ENCODE data around the gene CDC25C.

The CDC25C gene

DNA sequence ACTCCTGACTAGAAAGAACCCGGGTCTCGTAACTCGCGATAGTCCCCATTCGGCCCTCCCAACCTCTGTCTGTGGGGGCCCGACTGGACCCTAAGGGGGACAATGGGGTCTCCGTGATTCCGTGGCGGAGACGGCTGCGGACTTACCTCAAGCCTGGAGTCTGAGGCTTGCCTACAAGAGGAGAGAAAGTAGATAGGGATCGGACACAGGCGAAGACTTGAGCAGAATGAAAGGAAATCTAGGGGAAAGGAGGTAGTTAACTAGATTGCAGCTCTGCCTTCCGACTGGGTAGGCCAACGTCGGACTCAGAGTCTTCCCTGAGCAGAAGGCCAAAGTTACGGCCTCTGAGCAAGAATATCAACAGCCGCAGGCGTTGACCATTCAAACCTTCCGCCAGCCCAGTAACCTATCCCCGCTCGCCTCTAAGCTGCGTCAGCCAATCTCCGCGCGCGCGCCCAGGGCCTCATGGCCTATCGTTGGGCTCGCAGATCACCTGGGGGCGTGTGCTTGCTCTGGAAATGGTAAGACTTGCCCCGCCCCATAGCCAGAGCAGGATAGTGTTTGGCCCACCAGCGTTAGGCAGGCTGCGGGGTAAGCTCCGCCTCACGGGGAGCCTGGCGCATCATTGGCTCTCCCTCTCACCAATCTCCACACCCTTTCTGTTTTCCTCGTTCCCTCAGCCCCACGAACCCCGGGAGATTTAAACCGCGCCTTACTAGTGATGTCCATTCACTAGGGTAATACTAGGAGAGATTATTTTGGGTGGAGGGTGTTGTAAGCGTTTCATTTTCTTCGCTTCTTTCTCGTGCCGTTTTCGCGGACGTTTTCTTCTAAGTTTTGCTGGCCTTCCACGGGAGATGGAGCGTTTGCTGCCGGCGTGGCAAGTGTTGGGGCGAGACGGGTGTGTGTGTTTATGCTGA is at the start of gene CDC25C:
Gene CDC25C (minus strand): TSS at position 356 of the 920 bp plus-strand sequence. CDS start 624 bp downstream, outside the sequence.
- DNase-seq: peak; percentile 97

DNA sequence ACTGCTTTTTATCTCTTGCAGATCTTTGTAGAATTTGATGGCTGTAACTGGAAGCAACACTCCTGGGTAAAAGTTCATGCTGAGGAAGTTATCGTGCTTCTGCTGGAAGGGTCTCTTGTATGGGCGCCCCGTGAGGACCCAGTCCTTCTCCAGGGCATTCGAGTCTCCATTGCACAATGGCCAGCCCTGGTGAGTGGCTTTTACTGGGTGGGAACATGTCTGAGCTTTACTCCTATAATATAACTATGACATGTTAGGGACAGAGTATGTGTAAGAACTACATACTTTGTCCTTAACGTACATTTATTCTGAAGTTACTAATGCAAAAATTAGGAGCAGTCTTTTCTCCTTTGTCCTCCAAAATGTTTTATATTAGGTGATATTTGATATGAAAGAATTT is 41.0 kb upstream of the CDC25C start:
- DNase-seq: no peak

DNA sequence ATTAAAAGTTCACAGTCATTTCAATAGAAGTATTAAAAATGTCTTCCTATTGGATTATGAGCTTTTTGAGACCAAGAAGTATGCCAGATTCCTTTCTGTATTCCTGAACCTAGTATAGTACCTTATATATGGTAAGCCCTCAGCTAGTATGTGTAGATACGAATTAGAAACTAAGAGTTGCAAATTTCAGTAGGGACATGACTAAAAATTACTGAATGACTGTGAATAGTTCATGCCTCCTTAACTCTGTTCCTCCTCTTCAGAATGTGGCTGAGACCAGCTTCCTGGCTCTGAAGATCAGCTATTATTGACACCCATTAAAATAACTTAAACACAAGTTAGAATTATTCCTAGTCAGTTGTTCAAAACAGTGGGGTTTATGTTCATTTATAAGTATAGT is 40.6 kb upstream of the CDC25C start:
- DNase-seq: no peak

DNA sequence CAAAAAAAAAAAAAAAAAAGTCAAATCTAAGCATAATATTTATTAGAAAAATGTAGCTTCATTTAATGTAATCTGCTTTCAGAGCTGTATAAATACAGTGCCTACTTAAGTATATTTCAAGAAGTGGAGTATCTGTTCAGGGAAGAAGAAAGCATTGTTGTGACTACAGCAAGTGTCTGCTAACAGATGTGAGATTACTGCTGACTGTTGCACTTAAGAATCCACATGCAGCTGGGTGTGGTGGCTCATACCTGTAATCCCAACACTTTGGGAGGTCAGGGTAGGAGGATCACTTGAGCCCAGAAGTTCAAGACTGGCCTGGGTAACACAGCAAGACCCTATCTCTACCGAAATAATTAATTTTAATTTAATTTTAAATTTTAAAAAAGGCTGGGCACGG is 39.9 kb upstream of the CDC25C start:
- no peak for DNase-seq

DNA sequence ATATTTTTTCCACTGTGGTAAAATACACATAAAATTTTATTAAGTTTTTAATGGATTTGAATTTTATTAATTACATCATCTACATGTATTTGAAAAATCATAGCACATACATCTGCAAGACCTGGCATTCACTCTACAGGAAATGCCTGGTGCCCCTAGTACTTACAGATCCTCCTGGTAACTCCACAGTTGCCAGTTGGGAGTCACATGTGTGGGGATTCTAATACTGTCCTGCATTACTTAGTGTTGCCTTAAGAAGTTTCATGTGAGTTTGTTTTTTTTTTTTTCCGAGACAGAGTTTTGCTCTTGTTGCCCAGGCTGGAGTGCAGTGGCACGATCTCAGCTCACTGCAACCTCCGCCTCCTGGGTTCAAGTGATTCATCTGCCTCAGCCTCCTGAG is 38.9 kb upstream of the CDC25C start:
- DNase-seq: no peak

DNA sequence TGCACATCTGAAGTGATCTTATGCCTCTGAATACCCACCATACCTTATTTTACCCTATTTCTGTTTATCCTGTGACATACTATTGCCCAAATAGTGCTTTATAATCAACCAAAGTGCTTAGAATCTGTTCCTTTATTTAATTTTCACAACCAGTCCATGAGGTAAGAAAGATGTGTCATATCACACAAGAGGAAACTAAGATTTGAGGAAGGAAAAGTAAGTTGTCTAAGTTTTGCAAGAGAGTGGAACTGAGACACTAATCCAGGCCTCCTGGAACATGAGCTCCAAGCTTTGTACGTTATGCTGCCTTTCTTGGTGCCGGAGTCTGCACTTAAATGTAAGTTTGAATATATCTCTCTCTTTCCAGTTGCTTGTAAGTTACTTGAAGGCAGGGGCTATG is 38.1 kb upstream of the CDC25C start:
- no peak for DNase-seq

DNA sequence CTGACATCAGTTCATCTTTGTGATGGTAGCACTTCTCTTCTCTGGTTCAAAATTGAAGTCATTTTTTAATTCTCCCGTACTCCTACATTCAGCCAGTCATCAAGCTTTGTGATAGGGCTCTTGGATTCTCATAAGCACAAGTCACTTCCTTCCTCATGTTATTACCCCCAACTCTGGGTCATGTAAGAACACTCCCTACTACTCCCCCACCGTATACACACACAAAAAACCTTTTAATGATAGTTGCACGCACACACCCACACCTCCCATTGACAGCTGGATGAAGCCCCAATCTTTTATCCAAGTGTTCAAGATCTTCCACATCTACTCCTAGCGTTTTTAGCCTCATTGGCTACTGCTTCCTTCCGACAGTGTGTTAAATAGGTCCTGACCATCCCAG is 37.7 kb upstream of the CDC25C start:
- no peak for DNase-seq

DNA sequence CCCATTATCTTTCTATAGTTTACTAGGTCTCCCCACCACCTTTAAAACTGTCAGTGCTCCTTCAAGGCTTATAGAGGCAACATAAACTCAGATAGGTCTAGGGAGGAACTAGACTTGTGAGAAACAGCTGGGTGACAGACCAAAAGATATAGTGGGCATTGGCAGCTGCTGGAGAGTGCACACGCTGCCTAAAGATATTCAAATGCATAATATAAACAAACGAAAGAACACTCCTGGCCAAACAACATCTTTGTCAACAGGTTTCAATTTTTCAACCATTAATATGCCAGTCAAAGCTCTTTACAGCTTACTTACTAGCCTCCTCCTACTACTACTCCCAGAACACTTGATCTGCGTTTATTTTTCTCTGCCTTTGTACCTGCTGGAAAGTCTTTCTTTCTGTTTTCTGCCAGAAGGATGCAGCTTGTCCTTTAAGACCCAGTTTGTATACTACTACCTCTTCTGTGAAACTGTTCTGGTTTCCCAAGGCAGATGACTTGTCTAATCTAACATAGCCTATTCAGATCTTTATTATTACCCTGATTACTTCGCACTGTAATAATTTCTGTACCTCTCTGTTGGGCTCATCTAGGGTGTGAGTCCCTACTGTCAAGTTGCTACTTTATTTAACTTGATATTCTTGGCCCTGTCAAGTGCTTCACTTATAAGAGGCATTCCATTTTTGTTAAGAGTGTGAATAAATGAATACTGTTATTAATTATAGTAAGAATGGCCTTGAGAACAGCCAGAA is 35.2 kb upstream of the CDC25C start:
- no peak for DNase-seq

DNA sequence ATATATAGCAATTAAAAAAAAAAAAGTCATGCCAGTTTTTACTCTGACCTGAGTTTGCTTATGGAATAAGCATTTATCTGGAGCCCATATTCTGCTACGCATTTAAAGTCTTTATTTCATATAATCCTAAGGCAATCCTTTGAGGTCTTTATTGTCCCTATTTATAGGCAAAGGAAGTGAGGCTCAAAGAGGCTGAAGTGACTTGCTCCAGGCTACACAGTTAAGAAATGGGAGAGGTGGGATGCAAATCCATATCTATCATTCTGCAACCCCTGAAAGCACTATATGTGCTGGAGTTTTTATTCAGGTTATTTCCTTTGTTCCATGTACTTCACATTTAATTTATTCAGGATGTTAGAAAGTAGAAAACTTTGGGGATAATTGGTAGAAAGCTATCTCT is 33.0 kb upstream of the CDC25C start:
- no peak for DNase-seq

DNA sequence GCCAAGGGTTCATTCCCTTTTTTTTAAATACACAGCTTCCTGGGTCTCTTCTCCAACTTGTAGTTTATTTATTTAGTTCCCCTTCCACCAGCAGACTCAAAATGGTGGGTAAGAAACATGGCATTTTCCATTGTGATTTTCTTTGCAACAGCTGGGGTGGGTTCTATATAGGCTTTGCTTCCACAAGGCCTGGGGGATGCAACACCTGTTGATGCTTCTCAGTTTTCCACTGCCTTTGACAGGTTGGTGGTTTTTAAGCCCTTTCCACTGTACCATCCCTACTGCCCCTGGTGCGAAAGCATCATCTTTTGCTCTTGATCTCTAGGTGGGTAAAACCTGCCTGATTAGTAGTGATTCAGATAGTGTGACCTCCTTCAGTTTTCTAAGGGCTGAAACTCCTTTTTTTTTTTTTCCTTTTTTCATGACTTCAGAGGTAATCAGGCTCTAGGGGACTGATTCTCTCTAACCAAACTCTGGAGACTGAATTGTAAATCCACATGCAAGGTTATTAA is 29.4 kb upstream of the CDC25C start:
- DNase-seq: no peak

DNA sequence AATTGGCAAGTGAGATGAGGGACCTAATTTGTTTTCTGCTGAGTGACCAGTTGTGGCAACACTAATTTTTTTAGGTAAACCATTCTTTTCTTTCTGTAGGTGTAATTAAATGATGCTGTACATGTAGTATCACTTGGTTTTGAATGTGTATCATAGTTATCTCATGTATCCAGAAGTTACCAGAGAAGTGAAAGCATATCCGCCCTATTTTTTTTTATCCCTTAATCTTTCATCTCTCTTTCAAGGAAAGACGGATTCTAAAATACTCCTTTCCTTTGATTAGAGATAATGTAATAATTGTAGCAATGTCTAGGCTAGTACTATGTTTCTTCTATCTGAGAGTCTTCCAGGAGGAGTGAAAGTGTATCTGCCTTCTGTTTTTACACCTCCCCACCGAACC is 28.0 kb upstream of the CDC25C start:
- DNase-seq: no peak

DNA sequence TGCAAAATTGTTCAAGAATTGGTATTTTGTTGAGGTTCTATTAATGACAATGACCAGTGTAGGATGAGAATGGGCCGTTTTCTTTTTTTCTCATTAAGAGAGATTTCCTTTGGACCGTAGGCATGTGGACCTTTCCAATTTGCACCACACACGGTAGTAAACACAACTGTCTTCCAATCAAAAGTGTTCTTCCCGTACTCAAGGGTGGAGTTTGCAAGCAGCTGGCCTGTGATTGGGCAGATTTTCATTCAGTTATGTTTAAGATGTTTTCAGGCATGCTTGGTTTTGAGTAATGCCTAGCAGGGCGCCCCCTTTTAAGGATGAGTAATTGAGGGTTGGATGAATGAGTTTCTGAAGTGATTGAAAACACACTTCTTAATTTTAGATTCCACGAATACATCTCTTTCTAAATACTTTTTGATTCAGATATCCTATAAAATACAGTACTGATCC is 23.3 kb upstream of the CDC25C start:
- DNase-seq: peak; percentile 73

DNA sequence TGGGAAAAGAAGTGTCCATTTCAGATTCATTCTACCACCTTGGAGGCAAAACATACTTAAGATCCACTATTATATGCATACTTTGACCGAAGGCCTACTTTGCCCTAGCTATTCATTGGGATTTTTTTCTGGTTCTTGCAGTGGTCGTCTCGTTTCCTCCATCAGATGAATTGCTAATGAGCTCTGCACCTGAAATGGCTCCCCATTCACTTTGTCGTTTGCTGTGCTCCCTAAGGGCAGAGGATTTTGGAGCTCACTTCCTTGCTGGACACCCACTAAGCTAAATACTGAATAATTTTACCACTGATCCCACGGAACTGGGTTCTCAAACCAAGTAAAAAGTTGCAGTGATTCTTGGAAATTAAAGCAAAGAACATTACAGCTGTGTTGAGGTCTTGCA is 22.8 kb upstream of the CDC25C start:
- no peak for DNase-seq

DNA sequence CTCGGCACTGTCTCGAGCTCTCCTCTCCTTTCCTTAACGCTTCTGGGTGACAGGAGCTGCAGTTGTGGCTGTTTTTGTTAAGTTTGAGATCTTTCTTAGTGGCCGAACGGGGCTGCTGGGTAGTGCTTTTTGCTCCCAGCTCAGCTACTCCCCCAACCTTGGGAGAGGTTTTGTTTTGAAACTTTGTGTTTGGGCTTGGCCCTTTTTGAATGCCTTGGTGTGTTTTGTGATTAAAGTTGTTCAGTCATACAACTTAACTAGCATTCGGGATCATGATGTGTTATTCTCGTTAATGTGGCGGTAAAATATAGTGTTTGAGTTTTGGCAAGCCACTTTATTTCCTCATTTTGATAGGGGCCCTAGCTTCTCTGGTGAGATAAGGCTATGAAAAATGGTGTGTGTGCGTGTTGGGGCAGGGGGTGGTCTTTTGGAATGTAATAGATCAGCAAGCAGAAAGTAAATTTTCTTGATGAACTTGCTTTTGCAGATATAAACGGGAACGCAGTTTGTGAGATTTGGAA is 22.0 kb upstream of the CDC25C start:
- peak; percentile 30 for DNase-seq

DNA sequence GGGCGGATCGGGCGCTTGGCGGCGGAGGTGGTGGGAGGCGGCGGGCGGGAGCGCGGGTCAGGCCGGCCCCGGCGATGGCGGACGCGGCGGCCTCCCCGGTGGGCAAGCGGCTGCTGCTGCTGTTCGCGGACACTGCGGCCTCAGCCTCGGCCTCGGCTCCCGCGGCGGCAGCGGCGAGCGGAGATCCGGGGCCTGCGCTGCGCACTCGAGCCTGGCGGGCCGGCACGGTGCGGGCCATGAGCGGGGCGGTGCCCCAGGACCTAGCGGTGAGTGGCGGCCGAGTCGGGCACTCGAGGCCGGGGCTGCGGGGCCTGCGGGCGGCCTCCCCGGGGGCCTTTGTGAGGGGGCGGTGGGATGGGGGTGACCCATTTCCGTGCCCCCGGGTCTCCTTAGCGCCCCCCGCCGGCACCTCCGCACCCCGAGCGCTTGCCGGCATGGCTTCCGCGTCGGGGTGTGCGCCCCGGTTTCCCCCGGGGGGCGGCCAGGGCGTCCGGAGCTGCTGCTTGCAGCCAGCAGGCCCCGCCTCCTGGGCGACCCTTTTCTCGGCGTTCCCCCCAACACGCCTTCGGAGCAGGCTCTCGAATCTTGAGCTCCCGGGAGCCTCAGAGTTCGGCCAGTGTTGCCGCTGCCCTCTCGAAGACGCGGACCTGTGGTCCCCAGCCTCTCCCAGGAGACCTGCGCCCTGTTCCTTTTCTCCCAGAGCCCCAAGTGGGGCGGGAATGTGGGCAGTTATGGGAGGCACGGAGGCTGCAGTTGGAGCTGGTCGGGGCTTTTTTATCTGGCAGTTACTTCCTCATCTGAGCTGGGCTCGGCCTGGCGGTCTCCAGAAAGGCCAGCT is 21.3 kb upstream of the CDC25C start:
- peak; percentile 57 for DNase-seq

DNA sequence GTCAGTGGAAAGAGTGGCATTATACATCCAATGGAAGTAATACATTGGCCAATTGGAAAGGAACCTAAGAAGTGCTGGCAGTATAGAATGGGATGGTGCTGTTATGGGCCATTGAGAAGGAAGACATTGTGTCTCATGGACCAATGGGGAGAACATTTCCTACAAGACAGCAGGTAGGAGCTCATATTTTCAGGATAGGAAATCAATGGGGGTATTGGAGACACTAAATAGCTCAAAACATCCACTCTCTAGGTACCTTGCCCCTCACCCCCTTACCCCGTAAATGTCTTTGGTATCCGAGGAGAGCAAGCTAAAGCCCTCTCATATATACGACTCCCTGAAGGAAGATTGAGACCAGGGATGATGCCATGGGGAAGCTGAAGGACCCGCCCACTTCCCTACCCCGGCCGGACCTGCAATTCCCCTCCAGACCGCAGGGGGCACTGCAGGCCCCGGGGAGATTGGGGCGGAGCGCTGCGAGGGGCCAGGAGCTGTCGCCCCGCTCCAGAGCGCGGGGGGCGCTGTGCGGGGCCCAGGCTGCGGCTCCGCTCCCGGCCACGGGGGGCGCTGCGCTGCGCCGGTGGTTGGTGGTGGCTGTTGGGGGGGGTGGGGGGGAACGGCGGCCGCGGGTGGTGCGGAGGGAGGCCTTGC is 20.6 kb upstream of the CDC25C start, which contains the start of gene KDM3B:
Gene KDM3B (plus strand): TSS at position 615 of the 651 bp plus-strand sequence. CDS start 111 bp downstream, outside the sequence.
- DNase-seq: peak; percentile 91

DNA sequence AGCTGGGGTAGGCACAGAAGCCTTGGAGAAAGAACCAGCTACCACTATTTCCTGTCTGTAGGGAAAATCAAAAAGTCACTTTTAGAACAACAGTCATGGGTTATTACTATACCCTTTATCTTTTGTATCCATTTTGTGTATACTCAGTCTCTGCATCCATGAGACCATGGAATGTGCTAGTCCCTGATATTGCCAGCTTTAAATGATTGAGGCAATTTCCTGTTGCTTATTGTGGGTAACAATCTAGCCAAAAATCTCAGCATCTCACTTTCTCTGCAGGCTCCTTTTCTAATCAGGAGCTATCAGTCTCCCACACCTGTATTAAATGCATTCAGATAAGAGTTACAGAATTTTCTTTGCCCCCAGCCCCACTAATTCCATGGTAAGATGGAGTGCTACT is 19.9 kb upstream of the CDC25C start:
- no peak for DNase-seq

DNA sequence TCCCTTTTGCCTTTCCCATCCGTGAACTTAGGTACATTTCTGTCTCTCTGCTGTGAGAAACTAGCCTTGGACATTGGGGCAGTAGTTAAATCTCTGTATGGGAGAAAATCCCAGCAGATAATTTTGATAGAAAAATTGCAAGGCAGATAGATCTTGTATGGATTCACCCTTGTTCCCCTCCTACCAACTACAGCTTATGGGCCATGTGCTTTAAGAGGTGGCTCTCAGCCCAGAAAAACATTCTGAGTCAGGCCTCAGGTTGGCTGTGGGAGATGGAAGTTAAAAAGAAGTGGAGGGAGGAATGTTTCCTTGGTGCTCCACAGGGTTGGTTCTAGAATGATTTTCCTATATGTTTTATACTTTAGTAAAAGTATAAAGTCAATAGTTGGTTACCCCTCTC is 19.5 kb upstream of the CDC25C start:
- DNase-seq: no peak

DNA sequence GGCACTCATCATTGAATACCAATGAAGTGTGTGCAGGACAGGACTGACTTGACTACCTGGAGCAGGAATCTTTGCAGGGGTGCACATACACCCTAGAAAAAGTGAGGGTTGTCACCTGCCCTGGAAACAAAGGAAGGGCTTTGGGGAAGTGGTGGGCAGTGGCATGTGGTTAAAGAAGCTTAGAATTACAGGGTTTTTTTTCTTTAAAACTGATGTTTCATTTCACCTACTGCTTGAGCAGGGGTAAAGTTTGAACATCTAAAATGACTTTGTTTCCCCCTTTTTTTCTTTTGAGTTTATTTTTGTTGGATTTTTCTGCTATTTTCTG is 18.9 kb upstream of the CDC25C start:
- DNase-seq: no peak

DNA sequence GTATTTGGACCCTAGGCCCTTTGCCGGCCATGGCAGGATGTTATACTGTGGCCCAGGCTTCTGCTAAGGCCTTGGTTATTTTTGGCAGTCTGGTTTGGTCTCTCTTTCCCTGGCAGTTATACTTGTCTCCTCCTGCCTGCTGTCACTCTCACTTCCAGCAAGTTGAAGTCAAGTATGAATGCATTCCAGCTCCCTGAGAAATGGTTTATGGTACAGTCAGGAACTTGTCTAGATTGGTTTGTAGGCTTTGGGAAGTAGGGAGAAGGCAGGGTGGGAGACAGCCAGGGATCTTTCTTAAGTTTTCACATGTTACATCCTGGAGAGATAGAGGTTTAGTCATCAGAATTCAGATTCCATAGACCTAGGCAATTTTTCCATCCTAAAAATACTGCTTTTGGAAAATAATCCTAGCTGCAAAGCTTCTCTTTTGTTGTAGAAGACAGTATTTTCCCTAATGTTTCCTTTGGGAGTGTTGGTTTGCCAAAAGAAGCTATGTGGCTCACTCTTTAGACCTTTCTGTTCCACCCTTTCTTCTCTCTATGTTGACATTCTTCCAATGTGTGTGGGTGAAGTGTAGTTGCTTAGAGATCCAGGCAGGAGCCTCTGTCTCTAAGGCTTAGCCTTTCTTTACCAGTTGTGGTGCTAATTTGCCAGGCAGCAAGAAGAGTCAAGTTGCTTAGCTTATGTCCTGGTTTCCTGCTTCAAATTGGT is 18.4 kb upstream of the CDC25C start:
- DNase-seq: no peak

DNA sequence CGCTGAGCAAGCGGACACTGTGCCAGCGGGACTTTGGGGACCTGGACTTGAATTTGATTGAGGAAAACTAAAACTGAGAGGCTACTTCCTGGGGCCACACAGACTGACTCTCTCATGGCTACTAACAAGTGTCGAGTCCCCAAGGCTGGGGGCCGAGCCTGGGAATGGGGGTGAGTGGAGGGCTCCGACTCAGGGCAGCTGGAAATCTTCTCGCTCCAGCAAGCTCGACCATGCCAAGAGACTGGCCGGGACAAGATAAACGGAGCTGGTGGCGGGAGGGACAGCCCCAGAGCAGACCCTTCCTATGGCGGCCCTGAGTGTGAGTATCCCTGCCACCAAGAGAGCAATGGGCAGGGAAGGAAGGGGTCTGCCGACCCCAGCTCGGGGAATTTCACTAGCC is 15.3 kb upstream of the CDC25C start:
- DNase-seq: no peak
